ENCODE data around the gene XAGE2. TPM values are rescaled to one million over a fixed set of nuclear protein-coding genes. Genes with fewer than 3 reads are reported as not detected.

The XAGE2 gene
- total RNA-seq, 1 donor from 2014 or later = not detected

- Histone ChIP-seq H3K36me3 (no peaks in the 10 kb centered on the region), H3K4me1 (no peaks in the 10 kb centered on the region), H3K27ac (no peak overlapping the region), H3K9me3 (no peaks in the 10 kb centered on the region), H3K4me3 (no peak overlapping the region), H3K27me3 (no peaks in the 10 kb centered on the region)
- intact Hi-C loops (cut with DNase I) = no loop called here
- DNase-seq (ENCODE audit: low spot score in 2 of 2) = no peak
- TF ChIP-seq, protein P1, sequence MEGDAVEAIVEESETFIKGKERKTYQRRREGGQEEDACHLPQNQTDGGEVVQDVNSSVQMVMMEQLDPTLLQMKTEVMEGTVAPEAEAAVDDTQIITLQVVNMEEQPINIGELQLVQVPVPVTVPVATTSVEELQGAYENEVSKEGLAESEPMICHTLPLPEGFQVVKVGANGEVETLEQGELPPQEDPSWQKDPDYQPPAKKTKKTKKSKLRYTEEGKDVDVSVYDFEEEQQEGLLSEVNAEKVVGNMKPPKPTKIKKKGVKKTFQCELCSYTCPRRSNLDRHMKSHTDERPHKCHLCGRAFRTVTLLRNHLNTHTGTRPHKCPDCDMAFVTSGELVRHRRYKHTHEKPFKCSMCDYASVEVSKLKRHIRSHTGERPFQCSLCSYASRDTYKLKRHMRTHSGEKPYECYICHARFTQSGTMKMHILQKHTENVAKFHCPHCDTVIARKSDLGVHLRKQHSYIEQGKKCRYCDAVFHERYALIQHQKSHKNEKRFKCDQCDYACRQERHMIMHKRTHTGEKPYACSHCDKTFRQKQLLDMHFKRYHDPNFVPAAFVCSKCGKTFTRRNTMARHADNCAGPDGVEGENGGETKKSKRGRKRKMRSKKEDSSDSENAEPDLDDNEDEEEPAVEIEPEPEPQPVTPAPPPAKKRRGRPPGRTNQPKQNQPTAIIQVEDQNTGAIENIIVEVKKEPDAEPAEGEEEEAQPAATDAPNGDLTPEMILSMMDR (IDR thresholded peaks at IDR 0.05) = no peak
Observed at GRCh38 chrX:52415304-52415703, 46.5 kb downstream of the XAGE2 start.

GRCh38 chrX:52416816-52417215, 48.0 kb downstream of the XAGE2 start:
- Histone ChIP-seq H3K27me3 (no peaks in the 10 kb centered on the region), H3K36me3 (no peaks in the 10 kb centered on the region), H3K4me1 (no peaks in the 10 kb centered on the region), H3K4me3 (no peak overlapping the region), H3K27ac (no peak overlapping the region), H3K9me3 (no peaks in the 10 kb centered on the region)
- no peak for DNase-seq (ENCODE audit: low spot score in 2 of 2)
- intact Hi-C loops (cut with DNase I) = no loop called here
- TF ChIP-seq, protein P1 (IDR thresholded peaks at IDR 0.05) = no peak

DNA sequence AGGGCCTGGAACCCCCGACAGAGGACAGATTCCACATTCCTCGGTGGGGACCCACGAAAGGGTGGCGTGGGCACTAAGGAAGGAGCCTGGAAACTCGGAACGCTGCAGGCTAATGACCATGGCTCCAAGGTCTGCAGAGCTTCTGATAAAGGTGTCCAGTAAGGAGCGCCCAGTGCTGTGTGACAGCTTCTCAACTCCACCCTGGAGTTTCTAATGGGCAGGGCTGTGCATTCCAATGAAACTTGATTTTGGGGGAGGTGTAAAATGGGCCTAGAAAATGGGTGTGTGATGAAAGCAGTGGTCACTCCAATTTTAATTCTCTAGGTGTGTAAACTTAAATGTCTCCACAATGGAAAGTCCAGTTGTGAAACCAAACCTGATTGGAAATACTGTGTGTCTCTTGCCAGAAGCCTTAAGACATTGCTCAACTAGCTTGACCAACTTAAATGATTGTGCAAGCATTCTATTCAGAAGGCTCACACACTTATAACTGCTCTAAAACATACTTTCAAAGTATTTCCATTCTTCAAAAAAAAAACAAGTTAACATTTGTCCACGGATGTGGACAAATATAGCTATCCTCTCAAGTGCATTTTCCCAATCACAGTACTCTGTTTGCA, 52.1 kb downstream of the XAGE2 start:
- Histone ChIP-seq H3K9me3 (no peaks in the 10 kb centered on the region), H3K27me3 (no peaks in the 10 kb centered on the region), H3K4me3 (no peak overlapping the region), H3K27ac (no peak overlapping the region), H3K36me3 (no peaks in the 10 kb centered on the region), H3K4me1 (no peaks in the 10 kb centered on the region)
- no peak for DNase-seq (ENCODE audit: low spot score in 2 of 2)
- intact Hi-C loops (cut with DNase I) = no loop called here
- TF ChIP-seq, protein P1 (IDR thresholded peaks at IDR 0.05) = no peak

DNA sequence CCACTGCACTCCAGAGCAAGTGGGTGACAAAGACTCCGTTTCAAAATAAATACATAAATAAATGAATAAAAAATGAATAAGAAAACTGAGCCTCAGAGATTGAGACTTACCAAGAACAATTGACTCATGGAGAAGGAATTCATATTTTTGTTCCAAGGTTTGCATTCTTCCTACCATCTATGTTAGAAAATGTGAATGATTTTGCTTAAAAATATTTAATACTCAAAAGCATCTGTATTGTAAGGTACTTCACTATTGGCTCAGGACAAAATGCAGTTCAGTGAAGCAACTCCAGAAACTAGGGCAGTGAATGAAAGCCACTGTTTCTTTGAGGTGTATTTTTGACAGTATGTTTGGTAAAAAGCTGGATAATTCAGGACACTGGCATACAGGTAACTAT, 54.1 kb downstream of the XAGE2 start:
- TF ChIP-seq, protein P1 (IDR thresholded peaks at IDR 0.05) = no peak
- Histone ChIP-seq H3K4me1 (no peaks in the 10 kb centered on the region), H3K27ac (no peak overlapping the region), H3K4me3 (no peak overlapping the region), H3K27me3 (no peaks in the 10 kb centered on the region), H3K9me3 (no peaks in the 10 kb centered on the region), H3K36me3 (no peaks in the 10 kb centered on the region)
- intact Hi-C loops (cut with DNase I) = no loop called here
- DNase-seq (ENCODE audit: low spot score in 2 of 2) = no peak

GRCh38 chrX:52424656-52425055, 55.8 kb downstream of the XAGE2 start:
- Histone ChIP-seq H3K27ac (no peak overlapping the region), H3K27me3 (no peaks in the 10 kb centered on the region), H3K4me1 (no peaks in the 10 kb centered on the region), H3K9me3 (no peaks in the 10 kb centered on the region), H3K4me3 (no peak overlapping the region), H3K36me3 (no peaks in the 10 kb centered on the region)
- intact Hi-C loops (cut with DNase I) = no loop called here
- no peak for DNase-seq (ENCODE audit: low spot score in 2 of 2)
- TF ChIP-seq, protein P1 (IDR thresholded peaks at IDR 0.05) = no peak

Other genes with a start within 250 kb of the XAGE2 start
- 0.53 TPM for gene MAGED4, start 184.1 kb upstream of the XAGE2 start, total RNA-seq
- not detected for gene XAGE1A, start 126.8 kb downstream of the XAGE2 start, total RNA-seq
- gene XAGE1B, start 148.0 kb downstream of the XAGE2 start, total RNA-seq = not detected